MV-4-11 (cell line): ENCODE measurements around the gene PACS2.
A peak's percentile ranks its signal among the peaks of the same experiment; 100 is the strongest.

Source experiments
- DNase-seq: peaks from one replicate; lab custom pipeline; 2025; lab: John Stamatoyannopoulos, UW

PACS2 gene

GRCh38 chr14:105369653-105370040 lies 55.1 kb downstream of the PACS2 start:
- no peak for DNase-seq

GRCh38 chr14:105374389-105374788 lies 59.8 kb downstream of the PACS2 start:
- no peak for DNase-seq

GRCh38 chr14:105375635-105376057 lies 61.1 kb downstream of the PACS2 start:
- peak; percentile 88 for DNase-seq

GRCh38 chr14:105376521-105377440 lies 62.2 kb downstream of the PACS2 start:
- DNase-seq, result no peak

- no peak for DNase-seq
Observed at GRCh38 chr14:105377555-105378182, 63.1 kb downstream of the PACS2 start.

- no peak for DNase-seq
Observed at GRCh38 chr14:105378199-105378598, 63.7 kb downstream of the PACS2 start.

- no peak for DNase-seq
Observed at GRCh38 chr14:105378873-105379685, 64.5 kb downstream of the PACS2 start.

GRCh38 chr14:105379946-105380345 lies 65.4 kb downstream of the PACS2 start:
- no peak for DNase-seq

- no peak for DNase-seq
Observed at GRCh38 chr14:105380756-105381155, 66.2 kb downstream of the PACS2 start.

GRCh38 chr14:105381446-105382342 lies 67.1 kb downstream of the PACS2 start:
- DNase-seq, result no peak

- DNase-seq, result no peak
Observed at GRCh38 chr14:105382343-105383082, 68.0 kb downstream of the PACS2 start.

- no peak for DNase-seq
Observed at GRCh38 chr14:105383083-105383730, 68.7 kb downstream of the PACS2 start.

GRCh38 chr14:105384041-105384557 lies 69.6 kb downstream of the PACS2 start:
- DNase-seq, result no peak

- no peak for DNase-seq
Observed at GRCh38 chr14:105384605-105385321, 70.2 kb downstream of the PACS2 start.

- DNase-seq, result no peak
Observed at GRCh38 chr14:105385322-105385637, 70.7 kb downstream of the PACS2 start.

- DNase-seq, result no peak
Observed at GRCh38 chr14:105385698-105386365, 71.3 kb downstream of the PACS2 start.

- no peak for DNase-seq
Observed at GRCh38 chr14:105386581-105387529, 72.3 kb downstream of the PACS2 start.

- DNase-seq, result no peak
Observed at GRCh38 chr14:105387530-105387922, 73.0 kb downstream of the PACS2 start.
